KBM-7 (cell line): Measurements from ENCODE around the gene UNK.
A peak's percentile ranks its signal among the peaks of the same experiment; 100 is the strongest.
"Not testable (repeated sequence)": the region's sequence is repeated elsewhere in the genome, so short reads cannot be mapped to it uniquely, and the experiment has no call there.

ENCODE experiments used
- DNase-seq: peaks from one replicate; pipeline ENCODE4 v3.0.0-alpha.2; 2015
- in situ Hi-C: fragments of 300-500 bp; cut with MboI; formaldehyde crosslinking; loops from 2 replicates; pipeline ENCODE4 v1.14.3; 2020; ENCODE audit warnings: low sequenced_read_pairs, low pct_unique_long_range_greater_than_20kb, mixed read lengths

UNK gene

GRCh38 chr17:75783803-75784472, 668 bp upstream of the UNK start:
- peak; percentile 14 for DNase-seq
- in situ Hi-C loops, result no loop called here

GRCh38 chr17:75785016-75785890, 647 bp downstream of the UNK start:
- no peak for DNase-seq
- in situ Hi-C loops, result no loop called here

- DNase-seq, result no peak
- in situ Hi-C loops, result no loop called here
Observed at GRCh38 chr17:75791254-75791653, 6.6 kb downstream of the UNK start.

- in situ Hi-C loops, result no loop called here
Observed at GRCh38 chr17:75793460-75793859, 8.9 kb downstream of the UNK start.

GRCh38 chr17:75795820-75796607, 11.4 kb downstream of the UNK start:
- no peak for DNase-seq
- in situ Hi-C loops, result no loop called here

More at GRCh38 chr17:75793460-75793859, 8.9 kb downstream of the UNK start:
- no peak for DNase-seq

GRCh38 chr17:75799402-75799801, 14.8 kb downstream of the UNK start:
- no peak for DNase-seq
- in situ Hi-C loops, result no loop called here

GRCh38 chr17:75803883-75804282, 19.3 kb downstream of the UNK start:
- no peak for DNase-seq
- in situ Hi-C loops, result no loop called here

GRCh38 chr17:75806822-75807500, 22.4 kb downstream of the UNK start:
- no peak for DNase-seq
- in situ Hi-C loops, result no loop called here

GRCh38 chr17:75807861-75808260, 23.3 kb downstream of the UNK start:
- no peak for DNase-seq
- in situ Hi-C loops, result no loop called here

GRCh38 chr17:75808549-75808904, 23.9 kb downstream of the UNK start:
- DNase-seq, result no peak
- in situ Hi-C loops, result no loop called here

- in situ Hi-C loops, result no loop called here
- DNase-seq, result no peak
Observed at GRCh38 chr17:75808905-75809621, 24.5 kb downstream of the UNK start.

GRCh38 chr17:75809631-75810111, 25.1 kb downstream of the UNK start:
- DNase-seq, result no peak
- in situ Hi-C loops, result no loop called here

- in situ Hi-C loops, result no loop called here
- DNase-seq, result no peak
Observed at GRCh38 chr17:75810216-75810615, 25.6 kb downstream of the UNK start.

GRCh38 chr17:75810756-75811155, 26.1 kb downstream of the UNK start:
- DNase-seq, in situ Hi-C loops: not testable (repeated sequence)

- DNase-seq, result no peak
- in situ Hi-C loops, result no loop called here
Observed at GRCh38 chr17:75811174-75811573, 26.6 kb downstream of the UNK start.

GRCh38 chr17:75812096-75813013, 27.7 kb downstream of the UNK start:
- no peak for DNase-seq
- in situ Hi-C loops, result no loop called here

- in situ Hi-C loops, result no loop called here
- no peak for DNase-seq
Observed at GRCh38 chr17:75813081-75814020, 28.7 kb downstream of the UNK start.
